Panc1 (cell line): ENCODE data around the gene CYB5A. TPM values are rescaled to one million over a fixed set of nuclear protein-coding genes. Genes with fewer than 3 reads are reported as not detected.

Source experiments
- ATAC-seq: fragments of 200-7000 bp; cut with Tn5 transposase; 2 replicates; pipeline ENCODE4 v1.9.1; 2020; ENCODE audit warnings: mild to moderate bottlenecking, moderate library complexity
- BruUV-seq: library from RNA; stranded (reverse); fragments of 400-500 nt; replicated peaks from 2 replicates; lab custom pipeline; 2021; lab: Mats Ljungman, UMichigan
- CTCF ChIA-PET: fragments of 300-600 bp; sonication (Branson Sonifier 250); formaldehyde crosslinking; loops from one replicate; lab custom pipeline; 2022; ENCODE audit warnings: antibody characterized with exemption; lab: Charles Lee
- POLR2A ChIA-PET: fragments of 300-600 bp; sonication (Branson Sonifier 250); formaldehyde crosslinking; loops from one replicate; lab custom pipeline; 2022; ENCODE audit warnings: antibody characterized with exemption; lab: Charles Lee
- DNase-seq: peaks from one replicate; pipeline ENCODE4 v3.0.0-alpha.2; 2010; ENCODE audit warnings: low read depth, low spot score
- H3K27ac ChIP-seq: 2 replicates; pipeline ENCODE4 v1.5.1; 2011; ENCODE audit warnings: mild to moderate bottlenecking, low read length, inconsistent platforms
- H3K27me3 ChIP-seq: fragments of 200-500 bp; sonication (Bioruptor generic); 2 replicates; pipeline ENCODE4 v1.6.0; 2014; ENCODE audit warnings: low read length, inconsistent platforms; ENCODE audit not compliant: control insufficient read depth, insufficient read depth
- H3K36me3 ChIP-seq: fragments of 200-500 bp; sonication (Bioruptor generic); 2 replicates; pipeline ENCODE4 v1.5.1; 2014; ENCODE audit warnings: inconsistent platforms, mild to moderate bottlenecking, low read length, moderate library complexity; ENCODE audit not compliant: control insufficient read depth, insufficient read depth
- H3K4me1 ChIP-seq: 2 replicates; pipeline ENCODE4 v1.5.1; 2011; ENCODE audit warnings: inconsistent platforms, mild to moderate bottlenecking, low read length, moderate library complexity; ENCODE audit not compliant: control insufficient read depth, insufficient read depth
- H3K4me3 ChIP-seq, 2 experiments: 2 replicates each; pipeline ENCODE4 v1.5.1; 2011 to 2012; ENCODE audit warnings: low read depth in 2 of 2, low read length in 2 of 2, mild to moderate bottlenecking in 2 of 2, inconsistent platforms in 1 of 2, moderate library complexity in 1 of 2
- H3K9me3 ChIP-seq: fragments of 200-500 bp; sonication (Bioruptor generic); 2 replicates; pipeline ENCODE4 v1.5.1; 2014; ENCODE audit warnings: low read depth, mild to moderate bottlenecking, inconsistent platforms, low read length, moderate library complexity; ENCODE audit not compliant: control insufficient read depth, insufficient read depth
- CTCF ChIP-seq: fragments of 450-650 bp; IDR thresholded peaks from 2 replicates; pipeline ENCODE4 v1.5.1; 2017; ENCODE audit warnings: mild to moderate bottlenecking
- POLR2AphosphoS5 ChIP-seq: IDR thresholded peaks from 2 replicates; pipeline ENCODE4 v1.6.1; 2012; ENCODE audit warnings: mild to moderate bottlenecking, low read depth, low read length, moderate library complexity
- REST ChIP-seq, 2 experiments: IDR thresholded peaks; 2 replicates each; pipeline ENCODE4 v1.6.1; 2011 to 2012; ENCODE audit warnings: low read depth in 2 of 2, control low read depth in 1 of 2, low read length in 1 of 2, mild to moderate bottlenecking in 1 of 2, moderate library complexity in 1 of 2; ENCODE audit not compliant: insufficient read depth in 1 of 2
- SIN3A ChIP-seq: IDR thresholded peaks from 2 replicates; pipeline ENCODE4 v1.6.1; 2012; ENCODE audit warnings: low read depth, mild to moderate bottlenecking, low read length, moderate library complexity, borderline replicate concordance; ENCODE audit not compliant: insufficient read depth
- TCF7L2 ChIP-seq: IDR thresholded peaks from 2 replicates; pipeline ENCODE4 v1.6.1; 2011; ENCODE audit warnings: mild to moderate bottlenecking, low read depth, low read length, inconsistent platforms
- in situ Hi-C: cut with HindIII; loops from 2 replicates; pipeline ENCODE4 v1.10.0; 2016; ENCODE audit warnings: low sequenced_read_pairs, low pct_unique_long_range_greater_than_20kb
- intact Hi-C: fragments of 100-400 bp; cut with micrococcal nuclease; formaldehyde crosslinking; loops from one replicate; pipeline ENCODE4 v1.10.0; 2022; ENCODE audit not compliant: unreplicated experiment
- total RNA-seq: library from RNA; stranded (reverse); gene quantifications from one replicate; pipeline ENCODE4 v1.2.1, GENCODE V29; 2021; ENCODE audit not compliant: unreplicated experiment

CYB5A gene
- total RNA-seq, 1 experiment from 2014 or later, result 51.3 TPM

- Histone ChIP-seq H3K9me3 (no peaks in the 10 kb centered on the region), H3K27me3 (no peaks in the 10 kb centered on the region; the same call in 1 of the 2 replicates), H3K27ac (no peak overlapping the region), H3K4me3 (no peak overlapping the region), H3K36me3 (no peaks in the 10 kb centered on the region), H3K4me1 (0 out of 2 replicates have a peak, but pooled peaks cover 4% of the 10 kb centered on the region)
- CTCF ChIA-PET, result no interaction called here
- TF ChIP-seq SIN3A, result no peak
- TF ChIP-seq CTCF, result no peak
- POLR2A ChIA-PET, result no interaction called here
- no peak for DNase-seq
- no TSS peak for BruUV-seq
- intact Hi-C loops (no loop called here), in situ Hi-C loops (no loop called here)
- ATAC-seq, result no peak
Measured at GRCh38 chr18:74314759-74315463, 23.1 kb upstream of the CYB5A start.

- Histone ChIP-seq H3K9me3 (no peaks in the 10 kb centered on the region), H3K36me3 (no peaks in the 10 kb centered on the region), H3K4me3 (no peak overlapping the region), H3K27ac (no peak overlapping the region), H3K27me3 (peaks cover 9% of the 10 kb centered on the region), H3K4me1 (no peaks in the 10 kb centered on the region)
- no peak for TF ChIP-seq POLR2AphosphoS5
- no peak for TF ChIP-seq CTCF
- TF ChIP-seq SIN3A, result no peak
- TF ChIP-seq REST (IDR thresholded peaks at IDR 0.05; ENCODE audit: insufficient read depth in 1 of 2, low read depth in 2 of 2, low read length in 1 of 2), result no peak
- no peak for TF ChIP-seq TCF7L2
- ChIA-PET CTCF (interaction anchor here (0.5 to 1.6 kb wide), 2 partner anchors 11 to 116 kb away, joined by 3 to 5 read pairs; no protein-coding TSS in a partner anchor), POLR2A (no interaction called here)
- DNase-seq (no peak), ATAC-seq (no peak)
- BruUV-seq, result no TSS peak
- in situ Hi-C loops (no loop called here), intact Hi-C loops (no loop called here)
Measured at GRCh38 chr18:74311000-74311399, 19.2 kb upstream of the CYB5A start.
